Measurements from ENCODE around the gene NEK8. TPM values are rescaled to one million over a fixed set of nuclear protein-coding genes. Genes with fewer than 3 reads are reported as not detected.
A peak's percentile ranks its signal among the peaks of the same experiment; 100 is the strongest.
"Not testable (repeated sequence)": the region's sequence is repeated elsewhere in the genome, so short reads cannot be mapped to it uniquely, and the experiment has no call there.

Gene NEK8
- total RNA-seq, 1 donor from 2014 or later, result 6.7 TPM

DNA sequence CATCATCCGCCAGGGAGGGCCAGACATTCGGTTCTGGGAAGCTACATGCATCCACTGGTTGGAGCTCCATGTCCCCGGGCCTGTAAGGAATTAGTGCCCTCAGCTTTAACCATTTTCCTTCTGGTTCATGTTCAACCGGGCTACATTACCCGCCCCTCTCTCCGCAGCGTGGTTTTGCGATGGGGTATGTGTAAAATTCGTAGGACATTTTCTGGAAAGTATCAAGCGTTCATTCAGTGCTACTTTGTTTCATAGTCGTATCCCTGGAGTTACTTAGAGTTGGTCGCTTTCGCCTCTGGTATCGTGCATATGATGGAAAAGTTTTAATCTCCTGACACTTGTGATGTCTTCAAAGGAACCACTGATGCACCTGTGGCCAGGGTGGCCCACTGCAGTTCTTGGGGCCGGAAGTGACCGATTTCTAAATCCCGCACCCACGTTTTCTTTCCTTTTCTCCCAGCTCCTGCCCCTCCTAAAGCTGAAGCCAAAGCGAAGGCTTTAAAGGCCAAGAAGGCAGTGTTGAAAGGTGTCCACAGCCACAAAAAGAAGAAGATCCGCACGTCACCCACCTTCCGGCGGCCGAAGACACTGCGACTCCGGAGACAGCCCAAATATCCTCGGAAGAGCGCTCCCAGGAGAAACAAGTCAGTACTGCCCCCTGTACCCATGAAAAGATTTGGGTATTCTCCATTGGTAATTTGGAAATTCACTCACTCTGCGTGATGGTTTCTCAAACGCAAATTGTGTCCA is 8.2 kb upstream of the NEK8 start:
- peaks cover 48% of the 10 kb centered on the region for H3K4me1 Mint-ChIP-seq (ENCODE audit: unreplicated experiment)
- DNase-seq (ENCODE audit: low spot score), result no peak

DNA sequence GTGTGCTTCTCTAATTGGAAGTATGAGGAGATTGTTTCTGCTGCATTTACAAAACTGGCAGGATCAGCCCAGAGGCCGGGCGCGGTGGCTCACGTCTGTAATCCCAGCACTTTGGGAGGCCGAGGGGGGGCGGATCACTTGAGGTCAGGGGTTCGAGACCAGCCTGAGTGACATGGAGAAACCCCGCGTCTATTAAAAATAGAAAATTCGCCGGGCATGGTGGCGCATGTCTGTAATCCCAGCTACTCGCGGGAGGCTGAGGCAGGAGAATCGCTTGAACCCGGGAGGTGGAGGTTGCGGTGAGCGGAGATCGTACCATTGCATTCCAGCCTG is 7.6 kb upstream of the NEK8 start:
- peaks cover 50% of the 10 kb centered on the region for H3K4me1 Mint-ChIP-seq (ENCODE audit: unreplicated experiment)
- not testable (repeated sequence) for H3K9me3 Mint-ChIP-seq (ENCODE audit: unreplicated experiment); DNase-seq (ENCODE audit: low spot score)
- peak overlapping the region; percentile 98 for H3K4me3 Mint-ChIP-seq (ENCODE audit: unreplicated experiment)
- peaks cover 46% of the 10 kb centered on the region for H3K36me3 Mint-ChIP-seq (ENCODE audit: low read depth, unreplicated experiment)
- peaks cover 25% of the 10 kb centered on the region for H3K27me3 Mint-ChIP-seq (ENCODE audit: unreplicated experiment)
- H3K27ac Mint-ChIP-seq (ENCODE audit: unreplicated experiment), result peak overlapping the region; percentile 91

More for the DNA sequence above, 8.2 kb upstream of the NEK8 start:
- peaks cover 46% of the 10 kb centered on the region for H3K36me3 Mint-ChIP-seq (ENCODE audit: low read depth, unreplicated experiment)
- peak overlapping the region; percentile 98 for H3K4me3 Mint-ChIP-seq (ENCODE audit: unreplicated experiment)
- peaks cover 24% of the 10 kb centered on the region for H3K27me3 Mint-ChIP-seq (ENCODE audit: unreplicated experiment)
- peak overlapping the region; percentile 91 for H3K27ac Mint-ChIP-seq (ENCODE audit: unreplicated experiment)
- TF ChIP-seq, protein P1, sequence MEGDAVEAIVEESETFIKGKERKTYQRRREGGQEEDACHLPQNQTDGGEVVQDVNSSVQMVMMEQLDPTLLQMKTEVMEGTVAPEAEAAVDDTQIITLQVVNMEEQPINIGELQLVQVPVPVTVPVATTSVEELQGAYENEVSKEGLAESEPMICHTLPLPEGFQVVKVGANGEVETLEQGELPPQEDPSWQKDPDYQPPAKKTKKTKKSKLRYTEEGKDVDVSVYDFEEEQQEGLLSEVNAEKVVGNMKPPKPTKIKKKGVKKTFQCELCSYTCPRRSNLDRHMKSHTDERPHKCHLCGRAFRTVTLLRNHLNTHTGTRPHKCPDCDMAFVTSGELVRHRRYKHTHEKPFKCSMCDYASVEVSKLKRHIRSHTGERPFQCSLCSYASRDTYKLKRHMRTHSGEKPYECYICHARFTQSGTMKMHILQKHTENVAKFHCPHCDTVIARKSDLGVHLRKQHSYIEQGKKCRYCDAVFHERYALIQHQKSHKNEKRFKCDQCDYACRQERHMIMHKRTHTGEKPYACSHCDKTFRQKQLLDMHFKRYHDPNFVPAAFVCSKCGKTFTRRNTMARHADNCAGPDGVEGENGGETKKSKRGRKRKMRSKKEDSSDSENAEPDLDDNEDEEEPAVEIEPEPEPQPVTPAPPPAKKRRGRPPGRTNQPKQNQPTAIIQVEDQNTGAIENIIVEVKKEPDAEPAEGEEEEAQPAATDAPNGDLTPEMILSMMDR (IDR thresholded peaks at IDR 0.05; ENCODE audit: unreplicated experiment), result peak; percentile 14
- no peaks in the 10 kb centered on the region for H3K9me3 Mint-ChIP-seq (ENCODE audit: unreplicated experiment)

DNA sequence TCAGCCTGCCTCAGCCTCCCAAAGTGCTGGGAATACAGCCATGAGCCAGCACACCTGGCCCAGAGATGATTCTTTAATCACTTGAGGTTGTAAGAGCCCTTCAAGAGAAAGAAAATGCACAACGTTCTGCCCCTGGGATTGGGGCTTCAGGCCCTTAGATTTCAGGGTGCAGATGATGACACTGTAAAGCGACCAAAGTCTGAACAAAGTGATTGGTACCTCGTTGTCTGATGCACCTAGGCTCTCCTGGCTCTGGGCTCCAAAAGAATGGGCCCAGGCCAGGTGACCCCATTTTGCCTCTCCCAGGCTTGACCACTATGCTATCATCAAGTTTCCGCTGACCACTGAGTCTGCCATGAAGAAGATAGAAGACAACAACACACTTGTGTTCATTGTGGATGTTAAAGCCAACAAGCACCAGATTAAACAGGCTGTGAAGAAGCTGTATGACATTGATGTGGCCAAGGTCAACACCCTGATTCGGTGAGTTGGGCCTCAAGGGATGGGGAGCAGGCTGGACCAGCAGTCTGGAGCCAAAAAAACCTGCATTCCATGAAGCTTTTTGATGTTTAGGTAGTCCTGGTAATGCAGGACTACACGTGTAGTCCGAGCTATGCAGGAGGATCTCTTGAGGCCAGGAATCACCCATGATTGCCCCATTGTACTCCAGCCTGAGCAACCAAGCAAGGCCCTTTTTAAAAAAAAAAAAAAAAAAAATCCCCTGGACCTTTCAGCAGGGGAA is 6.0 kb upstream of the NEK8 start:
- Mint-ChIP-seq H3K36me3 (ENCODE audit: low read depth, unreplicated experiment) (peaks cover 46% of the 10 kb centered on the region), H3K27ac (ENCODE audit: unreplicated experiment) (no peak overlapping the region), H3K9me3 (ENCODE audit: unreplicated experiment) (no peaks in the 10 kb centered on the region), H3K4me3 (ENCODE audit: unreplicated experiment) (no peak overlapping the region), H3K27me3 (ENCODE audit: unreplicated experiment) (peaks cover 33% of the 10 kb centered on the region), H3K4me1 (ENCODE audit: unreplicated experiment) (peaks cover 50% of the 10 kb centered on the region)
- DNase-seq (ENCODE audit: low spot score), result no peak
- TF ChIP-seq, protein P1 (IDR thresholded peaks at IDR 0.05; ENCODE audit: unreplicated experiment), result no peak

DNA sequence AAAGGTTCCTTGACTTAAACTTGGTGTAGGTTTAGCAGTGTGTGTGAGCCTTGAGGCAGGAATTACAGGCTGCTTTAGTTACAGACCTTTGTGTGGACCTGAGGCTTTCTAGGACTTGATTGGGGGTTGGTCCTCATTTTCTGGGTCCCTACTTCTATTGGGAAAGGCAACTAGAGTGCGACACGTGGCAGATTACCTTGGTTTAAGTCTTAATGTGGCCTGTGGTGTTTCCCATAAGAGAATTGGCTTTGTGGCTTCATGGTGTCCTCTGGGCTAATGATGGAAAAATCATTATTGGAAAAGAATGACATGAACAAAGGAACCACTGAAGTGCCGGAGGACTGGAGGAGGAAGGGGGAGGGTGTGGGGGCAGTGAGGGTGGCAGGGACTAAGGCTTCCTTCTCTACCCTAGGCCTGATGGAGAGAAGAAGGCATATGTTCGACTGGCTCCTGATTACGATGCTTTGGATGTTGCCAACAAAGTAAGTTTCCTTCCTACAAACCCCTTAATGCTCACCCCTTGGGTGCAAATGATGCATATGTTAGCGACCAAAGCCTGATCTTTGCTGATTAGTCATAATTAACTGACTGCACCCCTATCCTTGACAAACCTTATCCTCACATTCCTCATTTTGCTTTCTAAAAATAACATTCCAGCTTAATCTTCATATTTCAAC is 5.3 kb upstream of the NEK8 start:
- Mint-ChIP-seq H3K4me3 (ENCODE audit: unreplicated experiment) (peak overlapping the region; percentile 65), H3K27me3 (ENCODE audit: unreplicated experiment) (peaks cover 32% of the 10 kb centered on the region), H3K4me1 (ENCODE audit: unreplicated experiment) (peaks cover 47% of the 10 kb centered on the region), H3K9me3 (ENCODE audit: unreplicated experiment) (no peaks in the 10 kb centered on the region), H3K36me3 (ENCODE audit: low read depth, unreplicated experiment) (peaks cover 46% of the 10 kb centered on the region), H3K27ac (ENCODE audit: unreplicated experiment) (no peak overlapping the region)
- TF ChIP-seq, protein P1 (IDR thresholded peaks at IDR 0.05; ENCODE audit: unreplicated experiment), result no peak
- no peak for DNase-seq (ENCODE audit: low spot score)

DNA sequence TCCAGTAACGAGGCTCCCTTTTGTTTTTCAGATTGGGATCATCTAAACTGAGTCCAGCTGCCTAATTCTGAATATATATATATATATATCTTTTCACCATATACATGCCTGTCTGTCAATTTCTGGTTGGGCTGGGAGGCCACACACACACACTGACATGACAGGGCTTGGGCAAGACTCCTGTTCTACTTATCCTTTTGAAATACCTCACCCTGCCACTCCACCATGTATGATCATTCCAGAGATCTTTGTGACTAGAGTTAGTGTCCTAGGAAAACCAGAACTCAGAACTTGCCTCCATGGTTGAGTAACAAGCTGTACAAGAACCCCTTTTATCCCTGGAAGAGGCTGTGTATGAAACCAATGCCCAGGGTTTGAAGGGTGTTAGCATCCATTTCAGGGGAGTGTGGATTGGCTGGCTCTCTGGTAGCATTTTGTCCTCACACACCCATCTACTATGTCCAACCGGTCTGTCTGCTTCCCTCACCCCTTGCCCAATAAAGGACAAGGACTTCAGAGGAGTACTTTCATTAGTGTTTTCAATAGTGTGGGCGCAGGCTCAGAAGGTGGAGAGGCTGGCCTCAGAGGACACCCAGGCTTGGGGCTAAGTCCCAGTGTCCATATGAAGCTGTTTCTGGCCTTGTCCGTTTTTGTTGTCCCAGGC is 4.6 kb upstream of the NEK8 start:
- Mint-ChIP-seq H3K27me3 (ENCODE audit: unreplicated experiment) (peaks cover 32% of the 10 kb centered on the region), H3K4me1 (ENCODE audit: unreplicated experiment) (peaks cover 43% of the 10 kb centered on the region), H3K36me3 (ENCODE audit: low read depth, unreplicated experiment) (peaks cover 46% of the 10 kb centered on the region), H3K4me3 (ENCODE audit: unreplicated experiment) (peak overlapping the region; percentile 91), H3K27ac (ENCODE audit: unreplicated experiment) (peak overlapping the region; percentile 25)
- not testable (repeated sequence) for H3K9me3 Mint-ChIP-seq (ENCODE audit: unreplicated experiment); DNase-seq (ENCODE audit: low spot score)
